Measurements from ENCODE around the gene TTLL6.

TTLL6 gene

DNA sequence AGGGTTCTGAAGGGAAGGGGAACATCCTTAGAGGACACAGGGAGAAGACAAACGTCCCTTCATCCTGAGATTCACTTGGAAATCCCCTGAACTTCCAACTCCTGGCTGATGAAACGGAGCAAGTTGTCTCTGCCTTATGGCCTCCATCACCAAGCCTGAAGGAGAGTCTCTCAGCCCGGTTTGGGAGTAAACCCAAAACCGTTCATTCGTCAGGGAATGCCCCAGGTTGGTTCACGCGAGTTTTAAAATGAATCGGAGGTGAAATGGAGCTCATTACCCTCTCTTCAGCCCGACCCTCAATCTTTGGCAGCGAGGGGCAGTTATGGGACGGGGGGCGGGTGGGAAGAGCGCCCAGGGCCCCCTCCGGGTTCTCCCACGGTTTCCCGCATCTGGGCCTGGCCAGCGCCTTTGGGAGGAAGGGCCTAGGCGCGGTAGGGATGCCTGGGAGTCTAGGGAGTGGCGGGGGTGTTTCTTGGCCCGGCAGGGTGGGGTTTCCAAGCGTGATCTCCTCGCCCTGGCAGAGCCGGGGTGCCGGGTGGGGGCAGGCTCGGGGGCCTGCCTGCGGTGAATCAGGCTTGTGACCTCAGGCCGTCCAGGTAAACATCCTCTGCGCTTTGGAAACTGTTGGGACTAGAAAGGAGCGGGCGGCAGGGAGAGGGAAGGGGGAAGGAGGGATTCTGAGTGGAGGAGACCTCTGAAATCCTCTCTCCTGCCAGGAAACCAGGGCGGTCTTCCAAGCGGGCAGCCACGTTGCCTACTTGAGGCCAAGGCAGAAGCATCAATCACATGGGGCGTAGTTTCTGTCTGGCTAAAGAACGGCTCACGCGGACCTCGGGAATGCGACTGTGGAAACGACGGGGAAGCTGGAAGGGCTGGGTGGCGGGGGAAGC, 64.4 kb downstream of the TTLL6 start:
- DNase-seq (ENCODE audit: low spot score): no peak
- TF ChIP-seq, protein P1, sequence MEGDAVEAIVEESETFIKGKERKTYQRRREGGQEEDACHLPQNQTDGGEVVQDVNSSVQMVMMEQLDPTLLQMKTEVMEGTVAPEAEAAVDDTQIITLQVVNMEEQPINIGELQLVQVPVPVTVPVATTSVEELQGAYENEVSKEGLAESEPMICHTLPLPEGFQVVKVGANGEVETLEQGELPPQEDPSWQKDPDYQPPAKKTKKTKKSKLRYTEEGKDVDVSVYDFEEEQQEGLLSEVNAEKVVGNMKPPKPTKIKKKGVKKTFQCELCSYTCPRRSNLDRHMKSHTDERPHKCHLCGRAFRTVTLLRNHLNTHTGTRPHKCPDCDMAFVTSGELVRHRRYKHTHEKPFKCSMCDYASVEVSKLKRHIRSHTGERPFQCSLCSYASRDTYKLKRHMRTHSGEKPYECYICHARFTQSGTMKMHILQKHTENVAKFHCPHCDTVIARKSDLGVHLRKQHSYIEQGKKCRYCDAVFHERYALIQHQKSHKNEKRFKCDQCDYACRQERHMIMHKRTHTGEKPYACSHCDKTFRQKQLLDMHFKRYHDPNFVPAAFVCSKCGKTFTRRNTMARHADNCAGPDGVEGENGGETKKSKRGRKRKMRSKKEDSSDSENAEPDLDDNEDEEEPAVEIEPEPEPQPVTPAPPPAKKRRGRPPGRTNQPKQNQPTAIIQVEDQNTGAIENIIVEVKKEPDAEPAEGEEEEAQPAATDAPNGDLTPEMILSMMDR (IDR thresholded peaks at IDR 0.05; ENCODE audit: extremely low read depth, missing control alignments): no peak

DNA sequence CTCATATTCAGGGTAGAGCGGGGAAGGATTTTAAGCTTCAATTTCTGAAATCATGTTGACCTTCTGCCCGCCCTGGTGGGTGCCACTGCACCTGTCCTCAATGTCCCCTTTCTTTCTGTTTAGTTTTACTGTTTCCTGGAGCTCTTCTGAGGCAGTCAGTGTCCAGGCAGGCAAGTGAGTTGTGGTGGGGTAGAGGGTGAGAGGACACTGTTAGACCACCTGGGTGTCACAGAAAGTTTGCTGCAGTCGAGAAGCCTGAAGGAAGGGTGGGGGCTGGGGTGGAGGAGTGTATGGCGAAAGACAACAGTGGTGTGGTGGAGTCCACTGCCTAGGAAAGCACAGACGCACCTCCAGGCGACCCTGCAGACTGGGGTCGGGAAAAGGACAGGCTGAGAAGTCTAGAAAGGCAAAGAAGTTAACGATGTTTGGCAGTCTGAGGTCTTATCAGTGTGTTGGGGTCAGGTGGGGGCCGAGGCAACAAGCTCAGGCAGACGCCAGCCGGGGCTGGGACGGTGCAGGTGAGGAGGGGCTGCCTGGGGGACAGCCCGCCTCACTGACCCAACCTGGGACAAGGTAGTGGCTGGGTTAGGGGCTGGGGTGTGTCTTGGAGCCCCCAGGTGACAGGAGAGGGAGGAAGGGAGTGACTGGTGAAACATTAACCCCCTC, 65.2 kb downstream of the TTLL6 start:
- TF ChIP-seq, protein P1 (IDR thresholded peaks at IDR 0.05; ENCODE audit: extremely low read depth, missing control alignments): no peak
- no peak for DNase-seq (ENCODE audit: low spot score)

DNA sequence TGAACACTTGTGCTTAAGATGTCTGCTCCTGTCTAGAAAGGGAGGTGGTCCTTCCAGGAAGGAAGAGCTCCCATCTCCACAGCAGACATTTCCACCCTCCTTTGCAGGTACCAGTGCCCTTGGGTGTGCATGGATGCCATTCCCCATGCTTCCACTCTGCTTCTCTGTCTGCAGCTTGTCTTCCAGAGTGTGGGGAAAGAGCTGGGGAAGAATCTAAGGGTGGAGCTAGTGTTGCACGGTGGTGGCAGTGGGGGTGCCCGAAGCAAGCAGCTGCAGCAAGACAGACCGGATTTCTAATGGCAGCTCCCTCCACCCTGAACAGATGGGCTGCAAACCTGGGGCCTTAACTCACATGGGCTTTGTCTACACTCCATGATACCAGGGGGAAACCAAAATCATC, 65.9 kb downstream of the TTLL6 start:
- no peak for DNase-seq (ENCODE audit: low spot score)
- TF ChIP-seq, protein P1 (IDR thresholded peaks at IDR 0.05; ENCODE audit: extremely low read depth, missing control alignments): no peak

DNA sequence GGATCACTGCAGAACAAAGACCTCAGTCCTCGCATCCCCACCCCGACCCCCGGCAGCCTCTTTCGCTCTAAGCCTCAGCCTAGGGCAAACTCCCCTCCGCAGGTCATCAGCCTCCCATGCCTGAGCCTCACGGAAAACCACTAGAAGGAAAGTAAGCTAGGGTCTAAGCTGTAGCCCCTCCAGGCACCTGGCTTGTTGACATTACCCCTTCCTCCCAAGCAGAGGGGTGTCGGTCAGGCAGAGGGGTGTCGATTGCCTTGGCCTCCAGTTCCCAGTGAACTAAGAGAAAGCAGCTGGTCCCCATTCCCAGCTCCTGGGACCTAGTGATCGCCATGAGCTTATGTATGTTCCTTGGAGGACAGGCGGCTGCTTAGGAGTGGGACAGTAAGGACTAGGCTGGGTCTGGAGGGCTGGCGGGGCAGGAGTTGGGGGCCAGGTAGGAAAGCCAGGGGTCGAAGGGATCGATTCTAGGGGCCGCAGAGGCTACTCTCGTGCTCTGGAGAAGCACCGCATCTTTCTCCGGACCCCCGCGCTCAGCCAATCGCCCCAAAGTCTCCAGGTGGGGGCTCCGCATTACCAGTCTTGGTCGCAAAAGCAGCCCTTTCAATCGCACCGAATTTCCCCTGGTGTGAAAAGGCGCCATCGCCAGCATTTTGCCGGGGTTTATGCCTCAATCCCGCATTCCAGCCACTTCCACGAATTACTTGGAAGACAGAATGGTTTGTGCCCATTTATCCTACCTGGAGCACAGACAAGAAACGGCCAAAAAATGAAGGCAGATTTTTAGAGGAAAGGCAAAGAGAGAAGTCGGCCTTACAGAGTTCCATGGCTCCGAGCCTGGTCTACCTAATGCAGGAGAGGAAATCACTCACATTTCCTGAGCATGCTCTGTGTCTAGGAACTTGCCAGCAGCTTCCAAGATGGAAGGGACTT, 67.1 kb downstream of the TTLL6 start:
- DNase-seq (ENCODE audit: low spot score): no peak
- TF ChIP-seq, protein P1 (IDR thresholded peaks at IDR 0.05; ENCODE audit: extremely low read depth, missing control alignments): no peak

DNA sequence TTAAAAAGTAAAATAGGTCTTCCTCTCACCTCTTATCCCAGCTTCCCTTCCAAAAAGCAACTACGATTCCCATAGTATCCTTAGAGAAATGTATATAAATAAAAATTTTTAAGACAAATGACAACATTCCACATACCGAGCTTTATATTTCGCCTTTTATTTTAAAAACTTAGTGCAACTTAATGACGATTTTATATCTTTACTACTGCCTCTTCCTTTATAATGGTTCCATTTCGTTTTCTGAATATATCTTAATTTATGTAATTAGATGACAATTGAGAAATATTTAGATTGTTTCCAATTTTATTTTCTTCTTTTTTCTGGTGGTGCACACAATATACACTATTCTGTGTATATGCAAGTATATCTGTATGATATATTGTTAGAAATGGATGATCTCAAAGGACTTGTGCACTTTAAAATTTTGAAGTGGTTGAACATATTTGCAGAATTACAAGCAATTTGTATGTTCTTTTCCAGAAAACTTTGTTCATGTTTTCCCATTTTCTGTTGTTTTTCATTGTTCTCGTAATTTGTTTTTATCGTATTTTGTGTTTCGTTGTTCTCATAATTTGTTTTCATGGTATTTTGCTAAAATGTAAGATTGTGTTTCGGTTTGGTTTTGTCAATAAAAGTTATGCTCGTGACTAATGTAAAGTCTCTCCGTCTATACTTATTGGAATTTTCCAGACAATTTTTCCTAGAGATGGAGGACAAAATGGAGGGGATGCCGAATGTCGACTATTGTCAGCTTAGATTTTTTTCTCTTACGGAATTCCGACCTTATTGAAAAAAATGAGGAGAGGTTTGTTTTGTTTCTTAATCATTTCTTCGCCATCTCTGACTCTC, 68.1 kb downstream of the TTLL6 start:
- TF ChIP-seq, protein P1 (IDR thresholded peaks at IDR 0.05; ENCODE audit: extremely low read depth, missing control alignments): no peak
- DNase-seq (ENCODE audit: low spot score): no peak

DNA sequence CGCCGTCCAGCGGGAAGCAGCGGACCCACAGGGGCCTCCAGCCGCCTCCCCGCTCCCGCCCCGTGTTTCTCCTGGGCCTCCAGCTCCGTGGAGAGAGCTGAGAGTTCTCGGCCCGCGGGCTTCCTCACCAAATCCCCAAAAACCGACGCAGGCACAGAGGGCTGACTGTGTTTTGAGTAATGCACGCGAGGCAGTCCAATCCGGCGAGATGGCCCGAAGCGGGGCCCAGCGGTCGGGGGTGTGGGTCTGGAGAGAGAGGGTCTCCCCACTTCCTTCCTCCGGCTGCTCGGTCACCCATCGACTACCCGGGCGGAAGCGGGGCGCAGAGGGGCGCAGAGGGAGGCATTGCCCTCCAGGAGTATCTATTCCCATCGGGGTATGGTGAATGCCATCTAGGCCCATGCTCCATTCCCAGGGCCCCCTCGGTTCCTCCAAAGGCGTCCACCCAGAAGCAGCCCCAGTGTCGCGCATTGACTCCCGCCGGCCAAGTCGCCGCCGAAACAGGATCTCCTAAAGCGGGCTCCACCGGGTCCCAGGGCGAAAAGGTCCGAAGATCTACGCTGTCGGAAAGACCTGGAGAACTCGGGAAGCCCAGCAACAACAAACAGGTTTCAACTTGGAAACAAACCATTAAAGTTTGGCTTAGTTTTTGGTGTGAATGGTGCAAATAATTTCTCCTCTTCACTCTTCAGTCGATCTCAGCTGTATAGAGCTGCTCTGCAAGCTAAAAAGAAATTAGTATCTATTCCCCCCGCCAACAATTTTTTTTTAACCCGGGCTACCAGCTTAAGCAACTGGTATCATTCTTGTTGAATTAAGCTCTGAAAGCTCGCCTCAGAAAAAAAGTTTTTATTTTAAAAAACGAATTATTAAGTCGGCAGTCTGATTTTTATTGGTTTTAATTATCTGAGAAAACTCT, 69.3 kb downstream of the TTLL6 start:
- TF ChIP-seq, protein P1 (IDR thresholded peaks at IDR 0.05; ENCODE audit: extremely low read depth, missing control alignments): no peak
- DNase-seq (ENCODE audit: low spot score): no peak

All from GM20000 (cell line).